ENCODE measurements around the gene FAM209A. TPM values are rescaled to one million over a fixed set of nuclear protein-coding genes. Genes with fewer than 3 reads are reported as not detected.

FAM209A gene
- polyA plus RNA-seq, 1 donor (not counting 4 experiments of a cell fraction or from before 2014, with no cell fraction given) = 0.35 TPM

DNA sequence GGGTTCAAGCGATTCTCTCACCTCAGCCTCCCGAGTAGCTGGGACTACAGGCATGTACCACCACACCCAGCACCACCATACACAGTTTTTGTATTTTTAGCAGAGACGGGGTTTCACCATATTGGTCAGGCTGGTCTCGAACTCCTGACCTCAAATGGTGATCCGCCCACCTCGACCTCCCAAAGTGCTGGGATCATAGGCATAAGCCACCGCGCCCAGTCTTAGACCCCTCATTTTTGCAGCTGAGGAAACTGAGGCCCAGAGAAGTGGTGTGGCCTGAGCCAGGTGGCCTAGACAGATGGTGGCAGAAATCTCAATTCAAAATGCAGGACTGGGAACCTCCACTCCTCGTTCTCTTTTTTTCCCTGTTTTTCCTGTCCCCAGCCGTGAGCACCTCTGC, 12.6 kb upstream of the FAM209A start:
- Histone ChIP-seq H2AFZ (ENCODE audit: control insufficient read depth, low read length) (no peak overlapping the region), H3K79me2 (ENCODE audit: control insufficient read depth, insufficient read depth, low read length) (no peaks in the 10 kb centered on the region), H3K4me3 (ENCODE audit: control insufficient read depth in 2 of 3, extremely low read depth in 1 of 3, insufficient read depth in 2 of 3, low read depth in 1 of 3, low read length in 3 of 3) (no peak overlapping the region), H3K27me3 (ENCODE audit: control insufficient read depth, extremely low read depth, insufficient read depth, low read length) (no peaks in the 10 kb centered on the region), H3K4me2 (ENCODE audit: control insufficient read depth, extremely low read depth, insufficient read depth, low read depth, low read length) (no peak overlapping the region), H3K9me3 (ENCODE audit: control insufficient read depth, low read depth, low read length) (no peaks in the 10 kb centered on the region), H3K27ac (ENCODE audit: control insufficient read depth, insufficient read depth, low read length) (no peak overlapping the region), H3K9ac (ENCODE audit: control insufficient read depth, extremely low read depth, insufficient read depth, low read length) (no peak overlapping the region), H3K4me1 (ENCODE audit: control insufficient read depth, extremely low read depth, insufficient read depth, low read length) (no peaks in the 10 kb centered on the region), H4K20me1 (ENCODE audit: control insufficient read depth, extremely low read depth, insufficient read depth, low read length) (no peaks in the 10 kb centered on the region), H3K9me1 (ENCODE audit: control insufficient read depth, extremely low read depth, insufficient read depth, low read length) (no peaks in the 10 kb centered on the region), H3K36me3 (ENCODE audit: control insufficient read depth in 2 of 2, extremely low read depth in 1 of 2, insufficient read depth in 2 of 2, low read length in 2 of 2) (peaks cover 0 to 11% of the 10 kb centered on the region in 2 experiments)
- TF ChIP-seq CTCF (optimal IDR thresholded peaks at IDR 0.05 in 1 of 3, IDR thresholded peaks at IDR 0.05 in 1 of 3, conservative IDR thresholded peaks at IDR 0.05 in 1 of 3; ENCODE audit: extremely low read depth in 1 of 3, insufficient read depth in 2 of 3, low read length in 3 of 3) (no peak), EZH2 (IDR thresholded peaks at IDR 0.05; ENCODE audit: low read length) (no peak)
- dilution Hi-C loops (cut with MboI; ENCODE audit: extremely low pct_ligation_motif_present, low sequenced_read_pairs) = no loop called here
- FAIRE-seq (no peak), DNase-seq (ENCODE audit: low read depth, low spot score) (no peak)

DNA sequence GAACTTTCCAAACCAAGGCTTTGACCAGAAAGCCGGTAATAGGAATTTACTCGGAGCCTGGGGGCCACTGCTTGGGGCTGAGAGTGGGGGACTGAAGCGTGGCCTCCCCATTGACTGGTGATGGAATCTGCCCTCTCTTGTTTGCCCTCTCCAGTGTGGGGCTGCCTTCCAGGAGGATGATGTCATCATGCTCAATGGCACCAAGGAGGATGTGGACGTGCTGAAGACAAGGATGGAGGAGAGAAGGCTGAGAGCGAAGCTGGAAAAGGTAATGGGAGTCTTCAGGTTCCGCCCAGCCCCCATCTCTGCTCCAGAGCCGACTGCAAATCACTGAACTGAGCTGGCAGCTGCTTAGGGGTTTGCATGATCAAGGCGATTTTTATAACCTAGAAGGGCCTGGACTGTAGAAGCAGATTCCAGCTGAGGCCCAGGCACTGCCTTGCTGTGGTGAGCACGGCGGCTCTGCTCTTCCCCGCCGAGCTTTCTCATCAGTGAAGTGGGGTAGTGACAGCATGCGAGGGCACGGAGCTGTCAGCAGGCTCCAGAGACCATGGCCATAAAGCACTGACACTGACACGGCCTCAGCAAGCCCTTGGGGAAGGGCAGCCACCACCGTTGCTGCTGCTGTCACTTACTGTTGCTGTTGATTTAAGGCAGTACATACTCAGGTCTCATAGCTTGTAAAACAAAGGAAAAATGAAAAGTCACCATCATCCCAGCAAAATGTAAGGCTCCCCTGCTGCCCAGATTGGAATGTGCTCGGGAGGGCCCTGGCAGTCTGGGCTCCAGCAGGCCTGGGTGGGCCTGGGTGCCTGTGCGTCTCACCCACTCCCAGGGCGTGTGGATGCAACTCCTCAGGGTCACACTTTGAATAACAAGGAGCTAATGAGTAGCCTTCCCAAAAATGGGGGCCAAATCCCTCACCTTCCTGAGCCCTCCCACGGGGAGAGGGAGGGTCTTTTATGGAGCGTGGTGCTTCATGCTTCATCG, 11.1 kb upstream of the FAM209A start:
- no peaks in the 10 kb centered on the region for H3K9me3 ChIP-seq (ENCODE audit: control insufficient read depth, low read depth, low read length)
- H3K4me1 ChIP-seq (ENCODE audit: control insufficient read depth, extremely low read depth, insufficient read depth, low read length) = no peaks in the 10 kb centered on the region
- no peak overlapping the region for H3K9ac ChIP-seq (ENCODE audit: control insufficient read depth, extremely low read depth, insufficient read depth, low read length)
- no peaks in the 10 kb centered on the region for H3K9me1 ChIP-seq (ENCODE audit: control insufficient read depth, extremely low read depth, insufficient read depth, low read length)
- no peak overlapping the region for H3K27ac ChIP-seq (ENCODE audit: control insufficient read depth, insufficient read depth, low read length)
- H3K36me3 ChIP-seq (ENCODE audit: control insufficient read depth in 2 of 2, extremely low read depth in 1 of 2, insufficient read depth in 2 of 2, low read length in 2 of 2) = peaks cover 0 to 11% of the 10 kb centered on the region in 2 experiments
- dilution Hi-C loops (cut with MboI; ENCODE audit: extremely low pct_ligation_motif_present, low sequenced_read_pairs) = no loop called here
- FAIRE-seq (no peak), DNase-seq (ENCODE audit: low read depth, low spot score) (no peak)
- no peaks in the 10 kb centered on the region for H4K20me1 ChIP-seq (ENCODE audit: control insufficient read depth, extremely low read depth, insufficient read depth, low read length)
- H3K27me3 ChIP-seq (ENCODE audit: control insufficient read depth, extremely low read depth, insufficient read depth, low read length) = no peaks in the 10 kb centered on the region
- H3K79me2 ChIP-seq (ENCODE audit: control insufficient read depth, insufficient read depth, low read length) = no peaks in the 10 kb centered on the region
- no peak overlapping the region for H2AFZ ChIP-seq (ENCODE audit: control insufficient read depth, low read length)
- no peak overlapping the region for H3K4me3 ChIP-seq (ENCODE audit: control insufficient read depth in 2 of 3, extremely low read depth in 1 of 3, insufficient read depth in 2 of 3, low read depth in 1 of 3, low read length in 3 of 3)
- TF ChIP-seq CTCF (optimal IDR thresholded peaks at IDR 0.05 in 1 of 3, IDR thresholded peaks at IDR 0.05 in 1 of 3, conservative IDR thresholded peaks at IDR 0.05 in 1 of 3; ENCODE audit: extremely low read depth in 1 of 3, insufficient read depth in 2 of 3, low read length in 3 of 3) = no peak
- TF ChIP-seq EZH2 (IDR thresholded peaks at IDR 0.05; ENCODE audit: low read length) = no peak
- H3K4me2 ChIP-seq (ENCODE audit: control insufficient read depth, extremely low read depth, insufficient read depth, low read depth, low read length) = no peak overlapping the region

Data from keratinocyte (primary cell).